ENCODE results near the gene MYO3B. TPM values are rescaled to one million over a fixed set of nuclear protein-coding genes. Genes with fewer than 3 reads are reported as not detected.

Gene MYO3B
- total RNA-seq, 1 experiment from 2014 or later = 0.50 TPM

DNA sequence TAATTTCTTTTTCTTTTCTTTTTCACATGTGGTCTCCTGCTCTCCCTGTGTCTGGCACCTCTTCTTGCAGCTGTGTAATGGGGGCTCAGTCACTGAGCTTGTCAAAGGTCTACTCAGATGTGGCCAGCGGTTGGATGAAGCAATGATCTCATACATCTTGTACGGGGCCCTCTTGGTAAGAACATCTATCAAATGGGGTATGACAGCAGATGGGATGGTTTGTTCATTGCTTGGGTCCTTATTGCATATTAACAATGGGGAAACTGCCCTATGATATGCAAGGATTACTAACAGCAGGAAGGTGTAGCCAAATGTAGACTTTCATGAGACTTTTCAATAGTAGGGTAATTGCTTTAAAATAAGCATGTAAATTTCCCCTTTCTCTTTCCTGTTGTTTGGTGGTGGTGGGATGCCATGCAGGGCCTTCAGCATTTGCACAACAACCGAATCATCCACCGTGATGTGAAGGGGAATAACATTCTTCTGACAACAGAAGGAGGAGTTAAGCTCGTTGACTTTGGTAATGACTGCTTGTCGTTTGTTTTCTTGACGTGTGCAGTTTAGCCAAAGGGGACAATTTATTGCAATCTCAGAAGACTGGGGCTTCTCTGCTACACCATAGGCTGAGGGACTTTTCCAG is 36.5 kb downstream of the MYO3B start (continued):
- 0 out of 2 replicates have a peak, but pooled peaks have one; percentile 38 for TF ChIP-seq NFE2L1 (CRISPR knock-in tag; IDR thresholded peaks at IDR 0.05)

DNA sequence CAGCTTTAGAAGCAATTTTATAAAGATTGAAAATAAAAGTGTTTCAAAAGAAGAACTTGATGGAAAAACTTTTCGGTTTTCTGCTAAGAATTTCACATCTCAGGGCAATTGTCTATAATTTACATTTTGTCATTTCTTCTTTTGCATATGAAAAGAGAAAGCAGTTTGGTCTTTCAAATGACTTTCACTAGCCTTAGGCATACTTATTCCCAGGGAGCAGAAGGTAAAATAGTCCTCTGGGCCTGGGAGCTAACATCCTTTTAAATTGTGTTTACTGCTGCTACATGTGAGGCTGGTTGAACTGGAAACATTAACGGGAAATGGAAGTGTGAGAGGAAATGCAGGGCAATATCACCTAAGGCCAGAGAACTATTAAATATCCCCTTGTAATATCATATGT is 37.1 kb downstream of the MYO3B start:
- H3K4me3 Mint-ChIP-seq = peak overlapping the region; percentile 24
- peaks cover 71% of the 10 kb centered on the region for H3K4me1 Mint-ChIP-seq
- peaks cover 16% of the 10 kb centered on the region for H3K9me3 Mint-ChIP-seq
- no peak for DNase-seq (ENCODE audit: low spot score)
- peaks cover 10% of the 10 kb centered on the region for H3K27me3 Mint-ChIP-seq (ENCODE audit: low read depth)
- CTCF ChIA-PET = interaction anchor here (0.6 to 2.2 kb wide), 4 partner anchors 21 to 1769 kb away, joined by 3 to 7 read pairs (median 4); no protein-coding TSS in a partner anchor
- peak; percentile 41 for ATAC-seq
- peak overlapping the region; percentile 95 for H3K27ac Mint-ChIP-seq
- H3K36me3 Mint-ChIP-seq = peaks cover 25% of the 10 kb centered on the region
- POLR2A ChIA-PET = no interaction called here
- TF ChIP-seq, protein P1, sequence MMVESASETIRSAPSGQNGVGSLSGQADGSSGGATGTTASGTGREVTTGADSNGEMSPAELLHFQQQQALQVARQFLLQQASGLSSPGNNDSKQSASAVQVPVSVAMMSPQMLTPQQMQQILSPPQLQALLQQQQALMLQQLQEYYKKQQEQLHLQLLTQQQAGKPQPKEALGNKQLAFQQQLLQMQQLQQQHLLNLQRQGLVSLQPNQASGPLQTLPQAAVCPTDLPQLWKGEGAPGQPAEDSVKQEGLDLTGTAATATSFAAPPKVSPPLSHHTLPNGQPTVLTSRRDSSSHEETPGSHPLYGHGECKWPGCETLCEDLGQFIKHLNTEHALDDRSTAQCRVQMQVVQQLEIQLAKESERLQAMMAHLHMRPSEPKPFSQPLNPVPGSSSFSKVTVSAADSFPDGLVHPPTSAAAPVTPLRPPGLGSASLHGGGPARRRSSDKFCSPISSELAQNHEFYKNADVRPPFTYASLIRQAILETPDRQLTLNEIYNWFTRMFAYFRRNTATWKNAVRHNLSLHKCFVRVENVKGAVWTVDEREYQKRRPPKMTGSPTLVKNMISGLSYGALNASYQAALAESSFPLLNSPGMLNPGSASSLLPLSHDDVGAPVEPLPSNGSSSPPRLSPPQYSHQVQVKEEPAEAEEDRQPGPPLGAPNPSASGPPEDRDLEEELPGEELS (CRISPR knock-in tag; IDR thresholded peaks at IDR 0.05) = peak; percentile 38; the same call in 1 of the 2 replicates
- TF ChIP-seq, protein P2, sequence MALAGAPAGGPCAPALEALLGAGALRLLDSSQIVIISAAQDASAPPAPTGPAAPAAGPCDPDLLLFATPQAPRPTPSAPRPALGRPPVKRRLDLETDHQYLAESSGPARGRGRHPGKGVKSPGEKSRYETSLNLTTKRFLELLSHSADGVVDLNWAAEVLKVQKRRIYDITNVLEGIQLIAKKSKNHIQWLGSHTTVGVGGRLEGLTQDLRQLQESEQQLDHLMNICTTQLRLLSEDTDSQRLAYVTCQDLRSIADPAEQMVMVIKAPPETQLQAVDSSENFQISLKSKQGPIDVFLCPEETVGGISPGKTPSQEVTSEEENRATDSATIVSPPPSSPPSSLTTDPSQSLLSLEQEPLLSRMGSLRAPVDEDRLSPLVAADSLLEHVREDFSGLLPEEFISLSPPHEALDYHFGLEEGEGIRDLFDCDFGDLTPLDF (CRISPR knock-in tag; IDR thresholded peaks at IDR 0.05) = no peak

DNA sequence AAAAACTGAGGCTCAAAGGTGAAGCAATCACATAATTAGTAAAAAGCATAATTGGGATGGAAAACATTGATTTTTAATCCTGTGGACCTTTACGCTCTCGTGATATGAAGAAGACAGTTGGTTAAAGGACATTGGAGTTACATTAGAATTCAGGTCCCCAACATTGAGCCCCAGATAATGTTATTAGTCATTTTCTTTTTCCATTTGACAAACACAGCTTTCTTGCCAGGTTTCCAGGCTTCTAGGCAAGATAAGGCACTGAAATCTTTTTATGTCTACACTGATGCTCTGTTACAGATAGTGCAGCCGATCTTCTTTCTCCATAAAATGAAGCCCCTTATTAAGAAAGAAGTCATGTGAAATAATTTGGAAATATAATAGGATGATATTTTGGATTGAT is 38.5 kb downstream of the MYO3B start:
- TF ChIP-seq GTF2I (CRISPR knock-in tag; conservative IDR thresholded peaks at IDR 0.05) (no peak), OVOL2 (CRISPR knock-in tag; IDR thresholded peaks at IDR 0.05; ENCODE audit: borderline replicate concordance) (no peak), ZNF317 (CRISPR knock-in tag; IDR thresholded peaks at IDR 0.05; ENCODE audit: borderline replicate concordance, low read depth) (no peak), ZNF671 (CRISPR knock-in tag; IDR thresholded peaks at IDR 0.05) (no peak), ZNF138 (CRISPR knock-in tag; conservative IDR thresholded peaks at IDR 0.05) (no peak), ETV6 (CRISPR knock-in tag; IDR thresholded peaks at IDR 0.05) (no peak), ZNF396 (CRISPR knock-in tag; IDR thresholded peaks at IDR 0.05; ENCODE audit: borderline replicate concordance) (no peak), FOXP1 (CRISPR knock-in tag; IDR thresholded peaks at IDR 0.05; ENCODE audit: borderline replicate concordance) (no peak), ZNF232 (CRISPR knock-in tag; IDR thresholded peaks at IDR 0.05) (no peak)
- TF ChIP-seq, protein P3, sequence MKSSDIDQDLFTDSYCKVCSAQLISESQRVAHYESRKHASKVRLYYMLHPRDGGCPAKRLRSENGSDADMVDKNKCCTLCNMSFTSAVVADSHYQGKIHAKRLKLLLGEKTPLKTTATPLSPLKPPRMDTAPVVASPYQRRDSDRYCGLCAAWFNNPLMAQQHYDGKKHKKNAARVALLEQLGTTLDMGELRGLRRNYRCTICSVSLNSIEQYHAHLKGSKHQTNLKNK (CRISPR knock-in tag; IDR thresholded peaks at IDR 0.05) = no peak
- TF ChIP-seq, protein P4, sequence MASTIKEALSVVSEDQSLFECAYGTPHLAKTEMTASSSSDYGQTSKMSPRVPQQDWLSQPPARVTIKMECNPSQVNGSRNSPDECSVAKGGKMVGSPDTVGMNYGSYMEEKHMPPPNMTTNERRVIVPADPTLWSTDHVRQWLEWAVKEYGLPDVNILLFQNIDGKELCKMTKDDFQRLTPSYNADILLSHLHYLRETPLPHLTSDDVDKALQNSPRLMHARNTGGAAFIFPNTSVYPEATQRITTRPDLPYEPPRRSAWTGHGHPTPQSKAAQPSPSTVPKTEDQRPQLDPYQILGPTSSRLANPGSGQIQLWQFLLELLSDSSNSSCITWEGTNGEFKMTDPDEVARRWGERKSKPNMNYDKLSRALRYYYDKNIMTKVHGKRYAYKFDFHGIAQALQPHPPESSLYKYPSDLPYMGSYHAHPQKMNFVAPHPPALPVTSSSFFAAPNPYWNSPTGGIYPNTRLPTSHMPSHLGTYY (CRISPR knock-in tag; IDR thresholded peaks at IDR 0.05) = no peak
- TF ChIP-seq, protein P5, sequence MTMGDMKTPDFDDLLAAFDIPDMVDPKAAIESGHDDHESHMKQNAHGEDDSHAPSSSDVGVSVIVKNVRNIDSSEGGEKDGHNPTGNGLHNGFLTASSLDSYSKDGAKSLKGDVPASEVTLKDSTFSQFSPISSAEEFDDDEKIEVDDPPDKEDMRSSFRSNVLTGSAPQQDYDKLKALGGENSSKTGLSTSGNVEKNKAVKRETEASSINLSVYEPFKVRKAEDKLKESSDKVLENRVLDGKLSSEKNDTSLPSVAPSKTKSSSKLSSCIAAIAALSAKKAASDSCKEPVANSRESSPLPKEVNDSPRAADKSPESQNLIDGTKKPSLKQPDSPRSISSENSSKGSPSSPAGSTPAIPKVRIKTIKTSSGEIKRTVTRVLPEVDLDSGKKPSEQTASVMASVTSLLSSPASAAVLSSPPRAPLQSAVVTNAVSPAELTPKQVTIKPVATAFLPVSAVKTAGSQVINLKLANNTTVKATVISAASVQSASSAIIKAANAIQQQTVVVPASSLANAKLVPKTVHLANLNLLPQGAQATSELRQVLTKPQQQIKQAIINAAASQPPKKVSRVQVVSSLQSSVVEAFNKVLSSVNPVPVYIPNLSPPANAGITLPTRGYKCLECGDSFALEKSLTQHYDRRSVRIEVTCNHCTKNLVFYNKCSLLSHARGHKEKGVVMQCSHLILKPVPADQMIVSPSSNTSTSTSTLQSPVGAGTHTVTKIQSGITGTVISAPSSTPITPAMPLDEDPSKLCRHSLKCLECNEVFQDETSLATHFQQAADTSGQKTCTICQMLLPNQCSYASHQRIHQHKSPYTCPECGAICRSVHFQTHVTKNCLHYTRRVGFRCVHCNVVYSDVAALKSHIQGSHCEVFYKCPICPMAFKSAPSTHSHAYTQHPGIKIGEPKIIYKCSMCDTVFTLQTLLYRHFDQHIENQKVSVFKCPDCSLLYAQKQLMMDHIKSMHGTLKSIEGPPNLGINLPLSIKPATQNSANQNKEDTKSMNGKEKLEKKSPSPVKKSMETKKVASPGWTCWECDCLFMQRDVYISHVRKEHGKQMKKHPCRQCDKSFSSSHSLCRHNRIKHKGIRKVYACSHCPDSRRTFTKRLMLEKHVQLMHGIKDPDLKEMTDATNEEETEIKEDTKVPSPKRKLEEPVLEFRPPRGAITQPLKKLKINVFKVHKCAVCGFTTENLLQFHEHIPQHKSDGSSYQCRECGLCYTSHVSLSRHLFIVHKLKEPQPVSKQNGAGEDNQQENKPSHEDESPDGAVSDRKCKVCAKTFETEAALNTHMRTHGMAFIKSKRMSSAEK (CRISPR knock-in tag; IDR thresholded peaks at IDR 0.05; ENCODE audit: borderline replicate concordance) = no peak
- TF ChIP-seq, protein P6, sequence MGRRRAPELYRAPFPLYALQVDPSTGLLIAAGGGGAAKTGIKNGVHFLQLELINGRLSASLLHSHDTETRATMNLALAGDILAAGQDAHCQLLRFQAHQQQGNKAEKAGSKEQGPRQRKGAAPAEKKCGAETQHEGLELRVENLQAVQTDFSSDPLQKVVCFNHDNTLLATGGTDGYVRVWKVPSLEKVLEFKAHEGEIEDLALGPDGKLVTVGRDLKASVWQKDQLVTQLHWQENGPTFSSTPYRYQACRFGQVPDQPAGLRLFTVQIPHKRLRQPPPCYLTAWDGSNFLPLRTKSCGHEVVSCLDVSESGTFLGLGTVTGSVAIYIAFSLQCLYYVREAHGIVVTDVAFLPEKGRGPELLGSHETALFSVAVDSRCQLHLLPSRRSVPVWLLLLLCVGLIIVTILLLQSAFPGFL (CRISPR knock-in tag; IDR thresholded peaks at IDR 0.05; ENCODE audit: borderline replicate concordance) = no peak
- no peak overlapping the region for H3K27ac Mint-ChIP-seq
- peaks cover 2% of the 10 kb centered on the region for H3K9me3 Mint-ChIP-seq
- H3K4me1 Mint-ChIP-seq = peaks cover 77% of the 10 kb centered on the region
- ChIA-PET CTCF (no interaction called here), POLR2A (no interaction called here)
- ATAC-seq (no peak), DNase-seq (ENCODE audit: low spot score) (no peak)
- peaks cover 11% of the 10 kb centered on the region for H3K36me3 Mint-ChIP-seq
- H3K27me3 Mint-ChIP-seq (ENCODE audit: low read depth) = peaks cover 5% of the 10 kb centered on the region; the same call in 1 of the 2 replicates
- H3K4me3 Mint-ChIP-seq = no peak overlapping the region

Data from WTC11 (cell line).